ENCODE measurements around the gene NDUFS8.

DNA sequence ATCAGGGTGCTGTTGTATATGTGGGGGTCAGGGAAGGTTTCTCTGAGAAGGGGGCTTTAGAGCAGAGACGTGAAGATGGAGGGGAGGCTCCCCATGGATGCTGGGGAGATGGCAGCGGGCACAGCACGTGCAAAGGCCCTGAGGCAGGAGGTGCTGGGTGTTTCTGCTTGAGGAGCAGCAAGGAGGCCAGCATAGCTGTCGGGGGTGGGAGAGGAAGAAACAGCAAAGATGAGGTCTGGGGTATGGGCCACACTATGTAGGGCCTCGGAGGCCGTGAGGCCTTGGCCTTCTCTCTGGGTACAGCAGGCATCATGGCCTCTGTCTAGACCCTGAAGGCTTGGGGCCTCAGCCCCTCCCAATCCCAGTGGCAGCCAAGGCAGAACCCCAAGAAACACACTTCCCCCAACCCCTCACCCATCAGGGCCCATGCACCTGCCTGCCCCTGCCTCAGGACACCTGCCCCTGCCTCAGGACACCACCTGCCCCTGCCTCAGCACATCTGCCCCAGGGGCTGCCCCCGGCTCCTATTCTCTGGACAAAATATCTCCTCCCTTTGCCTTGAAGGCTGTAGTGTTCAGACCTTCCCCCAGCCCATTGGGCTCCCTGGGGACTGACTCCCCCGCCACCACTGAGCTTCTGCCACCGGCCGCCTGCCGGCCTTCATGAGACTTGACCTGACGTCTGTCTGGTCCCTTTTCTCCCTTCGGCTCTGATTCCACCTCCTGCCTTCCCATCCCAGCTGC lies 14.1 kb upstream of the NDUFS8 start:
- TF ChIP-seq, protein P1, sequence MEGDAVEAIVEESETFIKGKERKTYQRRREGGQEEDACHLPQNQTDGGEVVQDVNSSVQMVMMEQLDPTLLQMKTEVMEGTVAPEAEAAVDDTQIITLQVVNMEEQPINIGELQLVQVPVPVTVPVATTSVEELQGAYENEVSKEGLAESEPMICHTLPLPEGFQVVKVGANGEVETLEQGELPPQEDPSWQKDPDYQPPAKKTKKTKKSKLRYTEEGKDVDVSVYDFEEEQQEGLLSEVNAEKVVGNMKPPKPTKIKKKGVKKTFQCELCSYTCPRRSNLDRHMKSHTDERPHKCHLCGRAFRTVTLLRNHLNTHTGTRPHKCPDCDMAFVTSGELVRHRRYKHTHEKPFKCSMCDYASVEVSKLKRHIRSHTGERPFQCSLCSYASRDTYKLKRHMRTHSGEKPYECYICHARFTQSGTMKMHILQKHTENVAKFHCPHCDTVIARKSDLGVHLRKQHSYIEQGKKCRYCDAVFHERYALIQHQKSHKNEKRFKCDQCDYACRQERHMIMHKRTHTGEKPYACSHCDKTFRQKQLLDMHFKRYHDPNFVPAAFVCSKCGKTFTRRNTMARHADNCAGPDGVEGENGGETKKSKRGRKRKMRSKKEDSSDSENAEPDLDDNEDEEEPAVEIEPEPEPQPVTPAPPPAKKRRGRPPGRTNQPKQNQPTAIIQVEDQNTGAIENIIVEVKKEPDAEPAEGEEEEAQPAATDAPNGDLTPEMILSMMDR (IDR thresholded peaks at IDR 0.05; ENCODE audit: poor library complexity): no peak
- TF ChIP-seq EZH2phosphoT487 (IDR thresholded peaks at IDR 0.05; ENCODE audit: low read depth, severe bottlenecking, unreplicated experiment): no peak
